GM12875 (cell line): Measurements from ENCODE around the gene MIER1.

ENCODE experiments used
- H3K4me3 ChIP-seq: one replicate; pipeline ENCODE4 v1.5.1; 2011; ENCODE audit warnings: low read depth, low read length, control low read depth
- TF ChIP-seq, protein P1 (sequence below): IDR thresholded peaks from 2 replicates; pipeline ENCODE4 v1.5.1; 2011; ENCODE audit warnings: low read depth, mild to moderate bottlenecking, control low read depth, inconsistent platforms, low read length, moderate library complexity, borderline replicate concordance; ENCODE audit not compliant: insufficient read depth

The MIER1 gene

DNA sequence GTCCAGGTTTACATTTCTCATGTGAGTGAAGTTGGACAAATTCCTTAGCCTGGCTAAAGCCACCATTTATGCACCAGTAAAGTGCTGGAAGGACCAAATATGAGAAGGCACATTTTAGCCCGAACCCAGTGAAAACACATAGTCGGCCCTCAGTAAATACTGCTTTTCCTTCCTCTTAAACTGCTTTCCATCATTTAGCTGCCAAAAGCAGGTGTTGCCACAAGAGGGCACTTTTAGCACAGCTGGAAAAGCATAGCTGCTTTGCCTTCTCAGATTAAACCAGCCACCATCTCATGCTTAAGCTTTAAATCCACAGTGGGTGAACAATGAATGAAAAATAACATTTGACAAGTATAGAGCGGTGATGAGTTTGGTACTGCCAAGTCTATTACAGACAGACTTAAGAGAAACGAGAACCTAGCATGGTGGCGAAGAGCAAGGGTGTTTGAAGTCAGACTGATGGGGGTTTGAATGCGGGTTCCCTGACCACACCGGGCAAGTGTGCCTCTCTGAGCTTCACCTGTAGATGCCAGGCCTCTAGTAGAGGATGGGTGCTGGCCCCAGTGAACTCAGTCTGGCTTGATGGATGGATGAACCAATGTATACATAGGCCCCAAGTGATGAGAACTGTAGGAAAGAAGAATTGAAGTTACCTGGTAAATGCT lies 71.4 kb downstream of the MIER1 start:
- TF ChIP-seq, protein P1, sequence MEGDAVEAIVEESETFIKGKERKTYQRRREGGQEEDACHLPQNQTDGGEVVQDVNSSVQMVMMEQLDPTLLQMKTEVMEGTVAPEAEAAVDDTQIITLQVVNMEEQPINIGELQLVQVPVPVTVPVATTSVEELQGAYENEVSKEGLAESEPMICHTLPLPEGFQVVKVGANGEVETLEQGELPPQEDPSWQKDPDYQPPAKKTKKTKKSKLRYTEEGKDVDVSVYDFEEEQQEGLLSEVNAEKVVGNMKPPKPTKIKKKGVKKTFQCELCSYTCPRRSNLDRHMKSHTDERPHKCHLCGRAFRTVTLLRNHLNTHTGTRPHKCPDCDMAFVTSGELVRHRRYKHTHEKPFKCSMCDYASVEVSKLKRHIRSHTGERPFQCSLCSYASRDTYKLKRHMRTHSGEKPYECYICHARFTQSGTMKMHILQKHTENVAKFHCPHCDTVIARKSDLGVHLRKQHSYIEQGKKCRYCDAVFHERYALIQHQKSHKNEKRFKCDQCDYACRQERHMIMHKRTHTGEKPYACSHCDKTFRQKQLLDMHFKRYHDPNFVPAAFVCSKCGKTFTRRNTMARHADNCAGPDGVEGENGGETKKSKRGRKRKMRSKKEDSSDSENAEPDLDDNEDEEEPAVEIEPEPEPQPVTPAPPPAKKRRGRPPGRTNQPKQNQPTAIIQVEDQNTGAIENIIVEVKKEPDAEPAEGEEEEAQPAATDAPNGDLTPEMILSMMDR: peak; percentile 68; the same call in 1 of the 2 replicates
- no peak overlapping the region for H3K4me3 ChIP-seq

DNA sequence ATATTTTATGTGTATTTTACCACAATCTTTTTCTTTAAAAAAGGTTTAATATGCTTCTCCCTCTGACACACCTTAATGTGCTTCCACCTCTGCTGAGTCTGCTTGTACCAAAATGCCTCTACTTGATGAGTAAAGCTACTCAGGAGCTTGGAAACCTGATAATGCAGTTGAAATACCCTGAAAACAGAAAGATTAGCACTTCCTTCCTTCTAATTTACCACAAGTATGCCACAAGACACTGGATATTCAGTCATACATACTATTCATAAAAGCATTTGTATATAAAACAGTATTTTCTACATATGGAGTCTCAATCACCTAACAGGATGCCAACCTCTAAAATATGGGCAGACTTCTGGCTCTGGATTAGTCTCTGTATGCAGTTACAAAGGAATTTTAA lies 74.2 kb downstream of the MIER1 start:
- H3K4me3 ChIP-seq: no peak overlapping the region
- TF ChIP-seq, protein P1: no peak

GRCh38 chr1:66999640-67000400 lies 75.0 kb downstream of the MIER1 start:
- H3K4me3 ChIP-seq: no peak overlapping the region
- TF ChIP-seq, protein P1: no peak

DNA sequence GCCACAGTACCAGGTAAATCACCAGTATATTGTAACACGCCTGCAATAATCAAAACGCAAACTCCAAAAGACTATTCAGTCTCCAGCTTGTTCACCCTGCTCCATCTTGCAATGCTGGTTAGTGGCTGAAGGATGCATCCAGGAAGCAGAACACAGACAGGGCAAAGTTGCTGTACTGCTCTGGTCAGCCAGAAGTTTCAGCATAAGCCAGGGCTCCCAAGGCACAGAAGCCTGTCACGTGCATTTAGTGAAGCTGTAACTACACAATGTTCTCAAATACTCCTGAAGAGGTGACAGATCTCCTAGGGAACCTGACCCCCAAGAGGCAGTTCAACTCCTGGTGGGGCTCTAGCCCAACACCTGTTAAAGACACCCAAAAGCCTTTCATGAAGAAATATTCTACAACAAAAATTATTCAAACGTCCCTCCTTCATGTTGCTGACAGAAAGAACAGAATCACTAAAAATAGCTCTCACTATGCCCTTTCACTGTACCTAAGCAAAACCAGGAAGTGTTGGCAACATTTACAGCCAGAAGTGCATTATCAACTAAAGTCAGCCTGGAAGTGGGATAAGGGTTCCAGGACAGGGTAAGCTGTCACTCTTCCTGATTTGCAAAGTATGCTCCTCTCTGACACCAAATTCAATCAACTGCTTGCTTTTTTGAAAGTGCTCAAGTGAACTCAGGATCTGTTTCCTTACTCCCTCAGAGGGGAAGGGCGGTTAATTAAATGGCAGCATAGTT lies 77.1 kb downstream of the MIER1 start:
- TF ChIP-seq, protein P1: no peak

DNA sequence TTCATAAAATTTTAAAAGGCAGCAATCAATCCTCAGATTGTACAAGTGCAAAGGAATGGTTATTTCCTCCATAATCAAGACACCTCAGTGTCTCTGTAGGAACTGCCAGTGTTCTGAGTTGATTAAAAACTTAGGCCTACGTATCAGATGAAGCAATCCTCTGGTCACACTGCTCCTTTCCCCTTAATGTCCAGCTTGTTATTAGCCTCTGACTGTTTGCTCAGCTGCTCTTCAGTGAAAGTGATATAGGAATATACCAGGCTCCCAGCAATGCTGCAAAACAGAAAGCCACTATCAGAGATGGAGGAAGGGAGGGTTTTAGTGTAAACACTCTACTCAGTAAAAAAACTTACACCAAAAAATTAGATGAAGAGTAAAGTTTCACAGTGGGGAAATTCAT lies 79.4 kb downstream of the MIER1 start:
- H3K4me3 ChIP-seq: no peak overlapping the region

More for the DNA sequence above, 77.1 kb downstream of the MIER1 start:
- H3K4me3 ChIP-seq: no peak overlapping the region

DNA sequence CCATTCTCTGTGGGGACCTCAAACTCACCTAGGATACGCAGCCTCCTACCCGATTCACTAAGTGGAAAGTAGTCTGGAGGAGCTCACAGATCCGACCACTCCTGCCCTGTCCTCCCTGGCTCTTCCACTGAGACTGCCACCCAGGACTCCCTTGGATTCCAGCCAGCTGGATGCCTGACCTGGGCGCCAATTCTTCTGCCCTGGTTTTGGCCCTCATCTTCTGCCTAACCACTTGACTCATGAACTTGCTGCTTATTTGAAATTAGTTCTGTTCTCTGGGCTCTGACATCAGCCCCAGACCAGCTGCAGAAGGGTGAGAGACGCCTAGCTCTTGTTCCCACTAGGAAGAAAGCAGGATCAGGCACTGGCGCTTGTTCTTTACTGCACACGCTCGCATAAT lies 80.3 kb downstream of the MIER1 start:
- TF ChIP-seq, protein P1: no peak
- no peak overlapping the region for H3K4me3 ChIP-seq

More for the DNA sequence above, 79.4 kb downstream of the MIER1 start:
- TF ChIP-seq, protein P1: no peak
